NCI-H226 (cell line): Measurements from ENCODE around the gene CYS1.
"Not testable (repeated sequence)": the region's sequence is repeated elsewhere in the genome, so short reads cannot be mapped to it uniquely, and the experiment has no call there.

Experiments
- DNase-seq: peaks from one replicate; pipeline ENCODE4 v3.0.0-alpha.2; 2015

CYS1 gene

DNA sequence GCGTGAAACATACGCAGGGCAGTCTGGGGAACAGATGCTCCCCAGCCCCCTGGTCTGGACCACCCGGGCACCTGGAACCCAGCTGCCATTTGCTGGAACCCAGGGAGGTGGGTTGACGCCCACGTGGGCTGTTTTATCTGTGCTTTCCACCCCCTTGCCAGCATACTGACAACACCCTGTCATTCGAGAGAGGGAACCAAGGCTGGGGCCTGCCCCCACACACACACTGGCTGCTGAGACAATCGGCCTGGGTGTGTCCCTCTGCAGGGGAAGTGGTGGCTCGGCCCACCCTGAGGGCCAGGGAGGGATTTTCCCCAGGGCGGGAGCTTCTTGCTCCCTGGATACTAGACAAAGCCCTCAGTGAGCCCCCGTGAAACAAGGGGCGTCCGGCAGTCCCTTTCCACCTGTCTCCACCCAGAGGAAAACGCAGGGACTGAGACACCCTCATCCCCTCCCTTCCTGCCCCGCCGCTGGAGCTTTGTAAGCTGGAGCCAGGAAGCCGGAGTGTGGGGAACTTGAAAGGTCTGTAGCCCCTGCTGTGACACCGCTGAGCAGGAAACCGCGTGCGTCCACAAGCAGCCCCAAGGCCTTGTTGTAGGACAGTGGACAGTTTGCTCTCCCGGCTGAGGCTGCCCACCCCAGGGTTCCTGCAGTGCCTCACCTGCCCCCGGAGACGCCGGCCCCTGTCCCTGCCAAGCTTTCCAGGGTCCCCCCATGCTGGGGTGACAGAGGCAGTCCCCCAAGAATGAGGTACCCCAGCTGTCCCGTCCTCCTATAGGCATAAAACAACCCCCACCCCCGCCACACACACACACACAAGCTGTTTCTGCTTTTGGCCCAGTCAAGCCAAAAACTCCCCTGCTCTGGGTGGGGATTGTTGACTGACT, 51.0 kb downstream of the CYS1 start:
- DNase-seq = no peak

DNA sequence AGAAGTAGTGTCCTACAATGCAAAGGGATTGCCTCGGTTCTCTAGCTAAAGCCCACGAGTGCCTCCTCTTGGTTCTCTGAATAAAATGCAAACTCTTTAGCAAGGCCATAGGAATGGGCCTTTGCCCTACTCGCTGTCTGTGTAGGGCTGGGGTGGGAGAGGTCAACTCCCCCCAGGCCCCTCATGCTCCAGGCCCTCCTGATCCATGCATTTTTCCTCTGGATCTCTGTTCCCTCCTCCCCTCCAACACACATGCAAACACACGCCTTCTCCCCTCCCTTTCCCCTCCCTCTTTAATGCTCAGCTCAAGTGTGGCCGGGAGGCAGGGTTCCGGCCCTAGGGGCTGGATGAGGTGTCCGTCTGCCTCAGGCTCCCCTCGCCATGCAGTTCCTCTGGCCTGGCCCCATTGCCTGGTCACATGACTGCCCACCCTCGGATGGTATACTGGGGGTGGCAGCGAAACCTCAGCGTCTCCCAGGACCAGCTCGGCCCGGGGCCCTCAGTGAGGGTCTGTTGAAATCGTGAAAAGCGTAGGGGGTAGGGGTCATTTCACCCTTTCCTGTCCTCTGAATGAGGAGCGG, 51.7 kb downstream of the CYS1 start:
- no peak for DNase-seq

DNA sequence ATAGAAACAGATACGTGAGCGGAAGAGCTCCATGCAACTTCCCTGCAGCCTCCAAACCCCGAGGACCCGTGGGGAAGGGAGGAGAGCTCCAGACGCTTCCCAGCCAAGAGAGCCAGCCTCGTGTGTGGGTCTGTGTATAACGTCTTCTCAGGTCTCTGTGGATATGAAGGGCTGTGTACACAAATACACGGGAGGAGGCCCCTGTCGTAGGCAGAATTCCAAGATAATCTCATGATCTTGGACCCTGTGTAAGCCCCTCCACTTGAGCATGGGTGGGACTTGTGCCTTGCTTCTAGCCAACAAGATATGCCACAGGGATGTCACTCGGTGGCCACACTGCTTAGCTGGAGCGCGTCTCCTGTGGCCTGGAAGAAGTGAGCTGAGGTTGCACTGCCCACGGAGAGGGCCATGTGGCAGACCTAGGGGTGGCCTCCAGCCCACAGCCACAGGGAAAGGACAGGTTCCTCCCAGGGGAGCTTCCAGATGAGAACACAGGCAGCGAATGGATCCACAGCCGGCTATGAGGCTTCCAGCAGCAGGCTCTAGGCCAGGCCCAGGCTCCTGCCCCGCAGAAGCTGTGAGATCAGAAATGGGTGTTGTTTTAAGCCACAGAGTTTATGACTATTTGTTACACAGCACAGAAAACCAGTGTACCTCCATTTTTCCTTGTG, 52.4 kb downstream of the CYS1 start:
- no peak for DNase-seq

DNA sequence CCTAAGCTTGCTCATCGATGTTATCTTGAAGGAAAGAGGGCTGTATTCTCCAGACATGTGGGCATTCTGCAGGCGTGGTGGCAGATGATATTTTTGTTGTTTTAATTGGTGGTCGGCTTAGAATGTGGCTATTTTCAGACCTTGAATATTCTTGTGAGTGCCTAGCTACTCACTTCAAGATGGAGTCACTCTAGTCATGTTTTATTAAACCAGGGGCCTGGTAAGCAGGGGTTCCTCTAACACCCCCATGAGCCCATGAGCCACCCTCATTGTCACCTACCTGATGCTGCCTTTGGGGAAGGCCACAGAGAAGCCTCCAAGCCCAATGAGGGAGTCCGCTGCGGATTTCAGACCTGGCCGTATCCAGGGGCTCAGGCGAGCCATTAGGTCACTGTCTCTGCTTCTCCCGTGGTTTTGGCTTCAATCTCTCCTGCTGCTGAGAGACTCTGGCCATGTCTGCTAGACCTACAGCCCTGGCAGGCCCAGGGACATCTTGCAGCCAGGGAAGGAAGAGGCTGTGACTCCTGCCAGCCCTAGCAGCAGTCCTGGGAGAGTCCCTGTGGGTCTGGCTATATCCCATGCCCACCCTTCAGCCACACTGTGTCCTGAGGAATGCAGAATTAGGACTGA, 53.2 kb downstream of the CYS1 start:
- DNase-seq = no peak

DNA sequence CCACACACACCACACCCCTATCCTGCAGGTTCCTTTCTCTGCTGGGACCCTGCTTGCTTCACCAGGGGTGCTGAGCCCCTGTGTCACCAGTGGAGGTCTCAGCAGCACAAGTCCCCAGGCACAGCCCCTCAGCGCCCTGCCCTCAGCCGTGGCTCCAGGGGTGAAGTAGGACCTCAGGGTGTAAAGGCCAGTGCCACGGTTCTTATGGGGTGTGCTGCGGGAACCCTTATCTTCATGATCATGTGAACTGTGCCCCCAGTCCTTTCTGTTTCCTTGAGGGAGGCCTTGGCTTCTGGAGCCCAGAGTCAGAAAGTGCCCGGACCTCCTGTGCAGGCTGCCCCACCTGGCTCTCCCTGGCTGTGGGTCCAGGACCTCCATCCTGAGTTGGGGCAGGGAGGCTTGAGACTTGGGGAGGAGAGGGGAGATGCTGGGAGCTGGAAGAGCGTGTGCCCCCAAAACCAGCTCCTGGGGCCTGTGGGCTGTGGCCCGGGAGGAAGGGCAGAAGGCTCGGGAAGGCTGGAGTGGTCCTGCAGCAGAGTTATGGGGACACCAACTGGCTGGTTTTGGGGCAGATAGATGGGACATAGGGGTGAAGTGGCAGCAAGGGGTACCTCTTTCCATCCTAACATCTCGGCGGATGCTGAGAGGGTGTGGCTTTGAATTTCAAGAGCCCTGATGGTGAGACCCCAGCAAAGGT, 57.1 kb downstream of the CYS1 start:
- no peak for DNase-seq

DNA sequence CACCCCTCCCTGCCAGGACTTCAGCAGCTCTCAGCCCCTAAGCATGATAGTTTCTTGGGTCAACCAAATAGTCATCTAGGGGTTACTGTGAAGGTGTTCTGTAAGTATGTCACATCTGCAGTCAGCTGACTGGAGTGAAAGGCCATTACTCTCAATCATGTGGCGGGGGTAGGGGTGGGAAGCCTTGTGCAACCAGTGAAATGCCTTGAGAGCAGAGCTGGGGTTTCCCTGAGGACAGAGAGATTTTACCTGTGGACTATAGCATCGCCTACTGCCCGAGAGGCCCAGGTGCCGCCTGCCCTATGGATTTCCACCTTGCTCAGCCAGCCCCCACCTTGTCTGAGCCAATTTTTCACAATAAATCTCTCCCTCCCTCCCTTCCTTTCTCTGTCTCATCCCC, 57.8 kb downstream of the CYS1 start:
- no peak for DNase-seq

DNA sequence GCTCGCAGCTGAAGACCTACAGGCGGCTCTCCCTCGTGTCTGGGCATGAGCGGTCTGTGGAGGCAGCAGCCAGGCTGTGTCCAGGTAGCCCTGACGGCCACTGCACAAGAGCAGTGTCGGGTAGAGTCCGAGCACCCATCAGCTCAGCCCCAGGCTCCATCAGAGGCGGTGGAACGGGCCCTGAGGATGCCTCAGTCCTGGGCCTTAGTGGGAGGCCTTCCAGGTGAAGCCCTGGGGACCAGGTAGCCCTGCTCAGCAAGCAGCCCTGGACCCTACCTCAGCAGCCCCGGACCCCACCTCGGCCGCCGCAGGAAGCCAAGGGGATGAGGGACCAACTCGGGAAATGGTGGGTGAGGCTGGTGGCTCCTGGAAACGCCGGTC, 58.2 kb downstream of the CYS1 start:
- no peak for DNase-seq

DNA sequence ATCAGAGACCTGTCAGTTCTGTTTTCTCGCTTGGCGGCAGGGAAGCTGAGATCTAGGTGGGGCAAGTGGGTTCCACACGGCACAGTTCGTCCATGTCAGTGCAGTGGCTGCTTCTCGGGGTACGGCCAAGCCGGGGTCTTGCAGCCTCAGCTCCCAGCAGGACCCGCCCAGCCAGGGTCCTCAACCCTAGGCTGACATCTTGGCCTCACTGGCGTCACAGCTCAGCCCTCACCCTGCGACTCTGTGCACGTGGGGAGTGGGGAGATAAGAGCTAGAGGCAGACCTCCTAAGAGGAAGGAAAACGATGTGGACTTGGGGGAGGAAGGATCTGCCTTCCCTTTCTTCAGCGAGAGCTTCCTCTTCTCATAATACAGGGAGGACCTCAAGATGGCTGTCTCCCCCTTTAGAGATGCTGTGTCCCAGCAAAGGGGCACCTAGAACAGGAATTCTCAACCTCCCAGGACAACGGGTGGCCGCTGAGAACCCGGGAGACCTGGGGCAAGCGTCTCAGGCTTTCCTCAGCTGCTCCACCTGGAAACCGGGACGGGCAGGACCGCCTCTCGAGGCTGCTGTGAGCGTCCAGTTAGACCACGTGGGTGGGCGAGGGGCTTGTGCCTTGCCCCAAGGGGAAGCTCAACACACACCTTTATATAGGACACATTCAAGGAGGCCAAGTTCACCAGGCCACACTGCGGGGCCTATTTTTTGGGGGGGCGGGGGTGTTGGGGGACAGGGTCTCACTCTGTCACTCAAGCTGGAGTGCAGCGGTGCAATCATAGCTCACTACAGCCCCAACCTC, 60.4 kb downstream of the CYS1 start:
- no peak for DNase-seq

DNA sequence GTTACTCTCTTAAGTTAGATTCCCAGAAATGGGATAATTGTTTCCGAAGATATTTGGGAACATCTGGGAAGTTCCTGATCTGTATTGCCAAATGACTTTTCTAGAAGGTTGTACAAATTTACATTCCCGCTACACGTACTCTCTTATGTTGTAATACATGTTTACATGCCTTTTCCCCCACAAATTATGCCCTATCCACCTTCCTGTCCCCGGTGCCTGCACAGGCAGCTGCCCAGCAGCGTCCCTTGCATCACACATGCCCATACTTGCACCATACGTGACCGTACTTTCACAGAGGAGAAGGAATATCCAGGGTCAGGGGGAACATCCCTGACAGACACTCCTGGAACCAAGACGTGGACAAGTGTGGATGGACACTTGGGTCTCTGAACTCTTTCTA, 61.0 kb downstream of the CYS1 start:
- no peak for DNase-seq

DNA sequence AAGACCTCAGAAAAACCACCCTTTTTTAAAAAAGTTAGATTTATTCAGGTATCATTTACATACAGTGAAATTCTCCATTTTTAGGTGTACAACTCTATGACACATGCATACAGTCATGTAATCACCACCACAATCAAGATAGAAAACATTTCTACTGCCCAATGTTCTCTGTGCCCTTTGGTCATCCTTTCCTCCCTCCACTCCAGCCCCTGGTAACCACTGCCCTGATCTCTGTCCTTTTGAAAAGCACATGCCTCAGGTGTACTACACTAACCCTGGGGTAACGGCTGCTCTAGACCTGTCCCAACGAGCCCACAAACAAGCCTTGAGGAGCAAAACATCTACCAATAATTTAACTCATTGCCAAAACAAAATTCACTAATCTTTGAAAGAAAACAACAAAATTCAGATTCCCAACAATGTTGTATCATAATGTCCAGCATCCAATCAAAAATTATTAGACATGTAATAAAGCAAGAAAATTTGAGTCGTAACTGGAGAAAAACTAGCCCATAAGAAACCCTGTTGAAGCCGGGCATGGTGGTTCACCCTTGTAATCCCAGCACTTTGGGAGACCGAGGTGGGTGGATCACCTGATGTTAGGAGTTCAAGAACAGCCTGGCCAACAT, 62.8 kb downstream of the CYS1 start:
- DNase-seq = no peak

DNA sequence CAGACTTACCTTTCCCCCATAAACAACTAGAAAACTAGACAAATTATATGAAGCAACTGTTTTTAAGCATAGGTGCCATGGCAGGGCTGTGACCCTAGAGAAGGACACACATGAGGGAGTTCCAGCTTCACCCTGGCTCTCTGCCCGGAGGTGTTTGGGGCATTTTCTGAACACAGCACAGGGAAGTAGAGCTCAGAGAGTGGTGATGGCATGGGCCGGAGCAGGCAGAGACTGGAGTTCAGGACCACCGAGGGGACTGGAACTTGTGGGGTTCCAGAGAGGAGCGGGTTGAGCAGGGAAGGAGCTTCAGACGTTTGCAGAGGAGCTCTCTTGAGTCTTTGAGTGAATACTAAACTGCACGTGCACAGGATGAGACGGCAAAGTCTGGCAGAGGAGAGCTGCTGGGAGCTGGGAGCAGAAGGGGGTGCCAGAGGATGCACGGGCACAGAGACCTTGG, 63.4 kb downstream of the CYS1 start:
- DNase-seq = no peak

DNA sequence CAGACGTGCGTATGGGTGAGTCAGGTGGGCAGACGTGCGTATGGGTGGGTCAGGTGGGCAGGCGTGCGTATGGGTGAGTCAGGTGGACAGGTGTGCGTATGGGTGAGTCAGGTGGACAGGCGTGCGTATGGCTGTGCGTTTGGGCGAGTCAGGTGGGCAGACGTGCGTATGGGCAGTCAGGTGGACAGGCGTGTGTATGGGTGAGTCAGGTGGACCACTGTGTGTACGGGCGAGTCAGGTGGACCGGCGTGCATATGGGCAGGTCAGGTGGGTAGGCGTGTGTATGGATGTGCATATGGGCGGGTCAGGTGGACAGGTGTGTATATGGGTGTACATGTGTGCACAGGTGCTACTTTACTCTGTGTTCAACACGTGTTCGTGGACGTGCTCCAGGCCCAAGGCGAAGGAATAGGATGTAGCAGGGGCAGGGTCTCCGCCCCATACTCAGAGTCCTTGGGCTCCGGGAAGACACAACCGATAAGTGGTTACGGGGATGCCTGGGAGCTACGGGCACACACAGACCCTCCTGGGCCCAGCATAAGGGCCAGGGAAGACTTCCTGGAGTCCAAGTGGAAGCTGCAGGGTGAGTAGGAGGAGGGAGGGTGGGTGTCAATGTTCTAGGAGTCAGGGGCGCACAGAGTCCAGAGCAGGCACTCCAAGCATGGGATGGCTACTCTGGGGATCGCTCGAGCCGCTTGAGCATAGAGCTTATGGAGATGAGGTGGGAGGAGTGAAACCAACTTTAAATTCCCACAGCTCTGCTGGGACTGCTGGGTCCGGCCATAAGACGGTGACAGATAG, 64.0 kb downstream of the CYS1 start:
- no peak for DNase-seq

DNA sequence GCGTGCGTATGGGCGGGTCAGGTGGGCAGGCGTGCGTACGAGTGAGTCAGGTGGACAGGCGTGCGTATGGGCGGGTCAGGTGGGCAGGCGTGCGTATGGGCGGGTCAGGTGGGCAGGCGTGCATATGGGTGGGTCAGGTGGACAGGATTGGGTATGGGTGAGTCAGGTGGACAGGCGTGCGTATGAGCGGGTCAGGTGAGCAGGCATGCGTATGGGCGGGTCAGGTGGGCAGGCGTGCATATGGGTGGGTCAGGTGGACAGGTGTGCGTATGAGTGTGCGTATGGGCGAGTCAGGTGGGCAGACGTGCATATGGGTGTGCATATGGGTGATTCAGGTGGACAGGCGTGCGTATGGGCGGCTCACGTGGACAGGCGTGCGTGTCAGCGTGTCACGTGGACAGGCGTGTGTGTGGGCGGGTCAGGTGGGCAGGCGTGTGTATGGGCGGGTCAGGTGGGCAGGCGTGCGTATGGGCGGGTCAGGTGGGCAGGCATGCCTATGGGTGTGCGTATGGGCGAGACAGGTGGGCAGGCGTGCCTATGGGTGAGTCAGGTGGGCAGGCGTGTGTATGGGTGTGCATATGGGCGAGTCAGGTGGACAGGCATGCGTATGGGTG, 64.7 kb downstream of the CYS1 start:
- DNase-seq = not testable (repeated sequence)

DNA sequence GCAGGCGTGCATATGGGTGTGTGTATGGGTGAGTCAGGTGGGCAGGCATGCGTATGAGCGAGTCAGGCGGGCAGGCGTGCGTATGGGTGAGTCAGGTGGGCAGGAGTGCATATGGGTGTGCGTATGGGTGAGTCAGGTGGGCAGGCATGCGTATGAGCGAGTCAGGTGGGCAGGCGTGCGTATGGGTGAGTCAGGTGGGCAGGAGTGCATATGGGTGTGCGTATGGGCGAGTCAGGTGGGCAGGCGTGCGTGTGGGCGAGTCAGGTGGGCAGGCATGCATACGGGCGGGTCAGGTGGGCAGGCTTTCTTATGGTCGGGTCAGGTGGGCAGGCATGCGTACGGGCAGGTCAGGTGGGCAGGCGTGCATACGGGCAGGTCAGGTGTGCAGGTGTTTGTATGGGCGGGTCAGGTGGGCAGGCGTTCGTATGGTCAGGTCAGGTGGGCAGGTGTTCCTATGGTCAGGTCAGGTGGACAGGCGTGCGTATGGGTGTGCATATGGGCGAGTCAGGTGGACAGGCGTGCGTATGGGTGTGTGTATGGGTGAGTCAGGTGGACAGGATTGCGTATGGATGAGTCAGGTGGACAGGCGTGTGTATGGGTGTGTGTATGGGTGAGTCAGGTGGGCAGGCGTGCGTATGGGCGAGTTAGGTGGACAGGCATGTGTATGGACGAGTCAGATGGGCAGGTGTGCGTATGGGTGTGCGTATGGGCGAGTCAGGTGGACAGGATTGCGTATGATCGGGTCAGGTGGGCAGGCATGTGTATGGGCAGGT, 65.6 kb downstream of the CYS1 start:
- DNase-seq = no peak

DNA sequence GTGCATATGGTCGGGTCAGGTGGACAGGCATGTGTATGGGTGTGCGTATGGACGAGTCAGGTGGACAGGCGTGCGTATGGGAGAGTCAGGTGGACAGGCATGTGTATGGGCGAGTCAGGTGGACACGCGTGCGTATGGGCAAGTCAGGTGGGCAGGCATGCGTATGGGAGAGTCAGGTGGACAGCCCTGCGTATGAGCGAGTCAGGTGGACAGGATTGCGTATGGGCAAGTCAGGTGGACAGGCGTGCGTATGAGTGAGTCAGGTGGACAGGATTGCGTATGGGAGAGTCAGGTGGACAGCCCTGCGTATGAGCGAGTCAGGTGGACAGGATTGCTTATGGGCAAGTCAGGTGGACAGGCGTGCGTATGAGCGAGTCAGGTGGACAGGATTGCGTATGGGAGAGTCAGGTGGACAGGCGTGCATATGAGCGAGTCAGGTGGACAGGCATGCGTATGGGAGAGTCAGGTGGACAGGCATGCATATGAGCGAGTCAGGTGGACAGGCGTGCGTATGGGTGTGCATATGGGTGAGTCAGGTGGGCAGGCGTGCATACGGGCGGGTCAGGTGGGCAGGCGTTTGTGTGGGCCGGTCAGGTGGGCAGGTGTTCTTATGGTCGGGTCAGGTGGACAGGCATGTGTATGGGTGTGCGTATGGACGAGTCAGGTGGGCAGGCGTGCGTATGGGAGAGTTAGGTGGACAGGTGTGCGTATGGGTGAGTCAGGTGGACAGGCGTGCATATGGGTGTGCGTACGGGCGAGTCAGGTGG, 66.4 kb downstream of the CYS1 start:
- not testable (repeated sequence) for DNase-seq

DNA sequence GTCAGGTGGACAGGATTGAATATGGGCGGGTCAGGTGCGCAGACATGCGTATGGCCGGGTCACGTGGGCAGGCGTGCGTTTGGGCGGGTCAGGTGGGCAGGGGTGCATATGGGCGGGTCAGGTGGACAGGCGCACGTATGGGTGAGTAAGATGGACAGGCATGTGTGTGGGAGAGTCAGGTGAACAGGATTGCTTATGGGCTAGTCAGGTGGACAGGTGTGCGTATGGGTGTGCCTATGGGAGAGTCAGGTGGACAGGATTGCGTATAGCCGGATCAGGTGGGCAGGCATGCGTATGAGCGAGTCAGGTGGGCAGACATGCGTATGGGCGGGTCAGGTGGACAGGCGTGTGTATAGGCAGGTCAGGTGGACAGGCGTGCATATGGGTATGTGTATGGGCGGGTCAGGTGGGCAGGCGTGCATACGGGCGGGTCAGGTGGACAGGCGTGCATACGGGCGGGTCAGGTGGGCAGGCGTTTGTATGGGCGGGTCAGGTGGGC, 67.2 kb downstream of the CYS1 start:
- no peak for DNase-seq

DNA sequence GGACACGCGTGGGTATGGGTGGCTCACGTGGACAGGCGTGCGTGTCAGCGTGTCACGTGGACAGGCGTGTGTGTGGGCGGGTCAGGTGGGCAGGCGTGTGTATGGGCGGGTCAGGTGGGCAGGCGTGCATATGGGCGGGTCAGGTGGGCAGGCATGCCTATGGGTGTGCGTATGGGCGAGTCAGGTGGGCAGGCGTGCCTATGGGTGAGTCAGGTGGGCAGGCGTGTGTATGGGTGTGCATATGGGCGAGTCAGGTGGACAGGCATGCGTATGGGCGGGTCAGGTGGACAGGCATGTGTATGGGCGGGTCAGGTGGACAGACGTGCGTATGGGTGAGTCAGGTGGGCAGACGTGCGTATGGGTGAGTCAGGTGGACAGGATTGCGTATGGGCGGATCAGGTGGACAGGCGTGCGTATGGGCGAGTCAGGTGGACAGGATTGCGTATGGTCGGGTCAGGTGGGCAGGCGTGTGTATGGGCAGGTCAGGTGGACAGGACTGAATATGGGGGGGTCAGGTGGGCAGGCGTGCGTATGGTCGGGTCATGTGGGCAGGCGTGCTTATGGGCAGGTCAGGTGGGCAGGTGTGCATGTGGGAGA, 67.7 kb downstream of the CYS1 start:
- DNase-seq = not testable (repeated sequence)
